ENCODE results near the gene PACS2. TPM values are rescaled to one million over a fixed set of nuclear protein-coding genes. Genes with fewer than 3 reads are reported as not detected.

PACS2 gene
- total RNA-seq, 2 experiments from 2014 or later: 25.1 to 29.6 TPM

DNA sequence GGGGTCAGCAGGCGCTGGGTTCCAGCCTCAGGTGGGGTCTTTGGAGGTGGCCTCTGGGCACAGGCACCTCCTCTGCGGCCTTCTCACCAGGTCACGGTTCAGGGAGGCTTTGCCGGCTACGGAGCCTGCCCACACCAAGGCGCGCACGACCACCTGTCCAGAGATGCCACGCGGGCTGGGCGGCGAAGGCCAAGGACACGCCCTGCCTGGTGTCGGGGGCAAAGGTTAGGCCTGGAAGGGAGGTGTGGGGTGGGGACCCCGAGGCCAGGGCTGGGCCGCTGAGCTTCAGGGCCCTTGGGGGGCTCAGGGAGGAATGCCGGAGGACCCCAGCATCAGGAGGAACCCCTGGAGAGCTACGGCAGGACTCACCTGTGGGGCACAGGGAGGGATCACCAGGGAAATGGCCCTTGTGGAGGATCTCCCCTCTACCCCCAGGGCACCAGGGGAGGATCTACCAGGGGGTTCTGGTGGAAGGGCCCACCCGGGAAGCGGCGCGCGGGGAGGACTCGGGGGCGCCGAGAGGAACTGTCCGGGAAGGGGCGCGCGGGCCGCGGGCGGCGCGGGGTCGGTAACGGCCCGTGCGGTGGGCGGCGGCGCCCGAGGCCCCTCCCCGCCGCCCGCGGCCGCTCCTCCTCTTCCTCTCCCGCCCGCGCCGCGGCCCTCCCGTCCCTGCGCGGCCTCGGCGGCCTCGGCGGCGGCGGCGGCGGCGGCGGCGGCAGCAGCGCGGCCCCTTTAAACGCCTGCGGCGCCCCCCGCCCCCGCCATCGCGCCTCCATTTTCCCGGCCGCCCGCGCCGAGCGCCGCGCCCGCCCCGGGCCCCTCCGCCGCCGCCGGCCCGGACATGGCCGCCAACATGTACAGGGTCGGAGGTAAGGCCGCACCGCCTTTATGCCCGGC, 104.9 kb downstream of the PACS2 start, which contains the start of gene MTA1:
Gene MTA1 (plus strand): TSS at position 633 of the 897 bp plus-strand sequence. CDS start 209 bp downstream, at position 842.
- DNase-seq: peak; percentile 39
- no peaks in the 10 kb centered on the region for H3K27me3 Mint-ChIP-seq (ENCODE audit: low read depth)
- peaks cover 30% of the 10 kb centered on the region for H3K4me1 Mint-ChIP-seq (ENCODE audit: low read depth)
- CTCF ChIA-PET: no interaction called here
- H3K36me3 Mint-ChIP-seq (ENCODE audit: low read depth): peaks cover 14% of the 10 kb centered on the region
- peak within 1 kb of the TSS; percentile 88 for H3K27ac Mint-ChIP-seq
- no peaks in the 10 kb centered on the region for H3K9me3 Mint-ChIP-seq
- peak within 1 kb of the TSS; percentile 86 for H3K4me3 Mint-ChIP-seq
- intact Hi-C loops (cut with micrococcal nuclease): loop anchor here (2.0 kb wide), 1 partner anchor 49 kb away; no protein-coding TSS in a partner anchor

DNA sequence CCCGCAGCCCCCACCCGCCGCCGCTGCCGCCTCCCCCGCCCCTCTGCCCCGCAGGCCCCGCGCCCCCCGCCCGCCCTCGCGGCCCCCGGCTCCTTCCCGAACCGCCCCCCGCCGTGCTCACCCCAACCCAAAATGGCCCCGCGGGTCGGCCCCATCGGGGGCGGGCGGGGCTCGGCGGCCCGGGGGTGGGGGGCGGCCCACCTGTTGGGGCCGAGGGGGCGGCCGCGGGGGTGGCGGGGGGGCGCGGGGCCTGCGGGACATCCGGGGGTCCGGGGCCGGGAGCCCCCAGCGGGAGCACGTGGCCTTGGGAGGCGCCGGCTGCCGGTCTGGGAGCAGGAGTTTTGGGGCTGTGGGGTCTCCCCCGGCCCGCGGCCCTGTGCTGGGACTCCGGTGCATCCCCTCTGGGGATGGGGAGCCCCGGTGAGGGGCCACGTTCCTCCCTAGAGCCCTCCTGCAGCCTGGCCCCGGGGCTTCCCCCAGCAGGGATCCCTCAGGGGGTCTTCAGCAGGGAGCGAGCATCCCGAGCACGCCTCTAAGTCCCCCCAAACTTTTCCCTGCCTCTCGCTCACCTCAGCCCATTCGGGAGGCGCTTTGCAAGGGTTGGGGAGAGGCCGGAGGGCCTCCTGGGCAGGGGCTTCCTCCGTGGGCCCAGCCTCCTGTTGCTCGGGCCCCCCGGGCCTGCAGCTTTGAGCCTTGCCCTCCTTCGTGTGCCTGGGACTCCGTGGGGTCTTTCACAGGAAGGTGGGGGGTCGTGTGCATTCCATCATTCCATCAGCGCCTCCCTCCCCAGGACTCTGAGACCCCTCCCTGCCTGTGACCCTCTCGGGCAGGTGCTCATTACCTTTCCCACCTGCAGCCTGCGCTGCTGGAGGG, 105.8 kb downstream of the PACS2 start:
- H3K27ac Mint-ChIP-seq: peak overlapping the region; percentile 88
- no peak for DNase-seq
- intact Hi-C loops (cut with micrococcal nuclease): loop anchor here (2.0 kb wide), 1 partner anchor 50 kb away; no protein-coding TSS in a partner anchor
- peaks cover 14% of the 10 kb centered on the region for H3K36me3 Mint-ChIP-seq (ENCODE audit: low read depth)
- peak overlapping the region; percentile 86 for H3K4me3 Mint-ChIP-seq
- H3K4me1 Mint-ChIP-seq (ENCODE audit: low read depth): peaks cover 28% of the 10 kb centered on the region
- CTCF ChIA-PET: no interaction called here
- H3K27me3 Mint-ChIP-seq (ENCODE audit: low read depth): no peaks in the 10 kb centered on the region
- H3K9me3 Mint-ChIP-seq: no peaks in the 10 kb centered on the region

DNA sequence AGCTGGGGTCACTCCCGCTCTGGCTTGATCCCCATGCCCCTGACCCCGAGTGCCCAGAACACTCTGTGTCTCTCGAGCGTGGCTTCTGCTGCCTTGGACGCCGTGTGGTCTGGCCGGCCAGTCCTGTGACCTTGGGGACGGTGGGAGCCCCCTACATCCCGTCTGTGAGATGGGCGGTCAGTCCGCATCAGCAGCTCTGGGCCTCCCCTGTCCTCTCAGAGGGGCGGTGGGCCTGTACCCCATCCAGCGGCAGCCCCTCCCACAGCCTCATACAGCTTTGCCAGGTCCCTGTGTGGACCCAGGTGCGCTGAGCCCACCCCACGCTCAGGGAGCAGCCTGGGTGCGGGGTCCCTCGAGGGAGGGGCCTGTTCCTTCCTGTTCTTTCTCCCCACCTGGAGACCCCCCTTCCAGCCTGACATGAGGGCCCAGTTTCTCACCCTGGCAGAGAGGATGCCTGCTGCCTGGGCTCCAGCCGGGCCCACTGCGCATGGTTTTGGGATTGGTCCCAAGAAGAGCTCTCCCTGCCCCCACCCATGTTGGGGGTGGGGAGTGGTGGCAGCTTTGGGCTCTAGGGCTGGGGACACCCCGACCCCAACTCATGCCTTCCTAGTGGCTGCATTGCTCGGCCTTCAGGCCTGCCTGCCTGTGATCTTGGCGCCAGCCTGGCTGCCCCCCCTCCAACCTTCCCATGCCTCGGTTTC, 106.6 kb downstream of the PACS2 start:
- Mint-ChIP-seq H3K9me3 (no peaks in the 10 kb centered on the region), H3K36me3 (ENCODE audit: low read depth) (peaks cover 17% of the 10 kb centered on the region), H3K4me3 (peak overlapping the region; percentile 86), H3K27ac (peak overlapping the region; percentile 88), H3K4me1 (ENCODE audit: low read depth) (peaks cover 30% of the 10 kb centered on the region), H3K27me3 (ENCODE audit: low read depth) (no peaks in the 10 kb centered on the region)
- DNase-seq: no peak
- CTCF ChIA-PET: interaction anchor here (0.9 kb wide), 1 partner anchor 69 kb away, joined by 3 read pairs; no protein-coding TSS in a partner anchor
- intact Hi-C loops (cut with micrococcal nuclease): loop anchor here (2.0 kb wide), 1 partner anchor 50 kb away; no protein-coding TSS in a partner anchor

DNA sequence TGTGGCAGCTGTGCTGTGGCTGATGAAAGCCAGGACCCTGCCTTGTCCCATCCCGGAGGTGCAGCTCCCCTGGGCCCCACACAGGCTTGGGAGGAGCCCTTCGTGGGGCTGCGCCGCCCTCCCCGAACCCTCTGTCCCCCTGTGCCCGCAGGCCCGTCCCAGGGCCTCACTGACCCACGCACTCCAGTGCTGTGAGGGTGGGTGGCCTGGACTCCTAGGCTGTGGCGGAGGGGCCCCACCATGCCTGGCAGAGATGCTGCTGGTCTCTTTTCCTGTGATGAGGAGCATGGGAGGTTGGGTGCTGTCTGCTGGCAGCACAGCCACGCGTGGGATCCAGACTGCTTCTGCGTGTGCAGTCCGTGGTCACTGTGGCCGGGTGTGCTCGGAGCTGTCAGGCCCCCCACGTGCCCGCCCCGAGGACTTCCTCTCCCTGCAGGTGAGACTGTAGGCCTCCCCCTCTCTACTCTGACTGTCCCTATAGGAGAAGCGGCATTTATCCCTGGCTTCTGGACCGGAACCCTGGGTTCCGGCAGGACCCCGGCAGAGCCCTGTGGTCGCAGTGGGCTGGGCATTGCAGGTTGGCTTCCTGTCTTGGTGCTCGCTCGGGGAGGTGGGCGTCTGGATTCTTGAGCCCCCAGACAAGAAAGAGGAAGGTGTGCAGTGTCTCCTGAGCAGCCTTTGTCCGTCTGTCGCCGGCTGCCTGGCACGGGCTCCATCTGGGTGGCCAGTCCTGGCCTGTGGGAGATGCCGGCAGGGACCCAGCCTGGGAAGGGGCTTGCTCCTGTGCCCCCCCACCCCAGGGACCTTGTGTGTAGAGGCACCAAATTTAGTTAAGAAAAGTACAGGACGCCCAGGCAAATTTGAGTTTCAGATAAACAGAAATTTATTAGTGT, 107.4 kb downstream of the PACS2 start:
- Mint-ChIP-seq H3K4me3 (peak overlapping the region; percentile 86), H3K4me1 (ENCODE audit: low read depth) (peaks cover 32% of the 10 kb centered on the region), H3K27me3 (ENCODE audit: low read depth) (no peaks in the 10 kb centered on the region), H3K36me3 (ENCODE audit: low read depth) (peaks cover 23% of the 10 kb centered on the region), H3K9me3 (no peaks in the 10 kb centered on the region), H3K27ac (peak overlapping the region; percentile 50)
- DNase-seq: no peak
- intact Hi-C loops (cut with micrococcal nuclease): loop anchor here (2.0 kb wide), 1 partner anchor 51 kb away; no protein-coding TSS in a partner anchor
- CTCF ChIA-PET: interaction anchor here (0.9 kb wide), 1 partner anchor 68 kb away, joined by 3 read pairs; no protein-coding TSS in a partner anchor

DNA sequence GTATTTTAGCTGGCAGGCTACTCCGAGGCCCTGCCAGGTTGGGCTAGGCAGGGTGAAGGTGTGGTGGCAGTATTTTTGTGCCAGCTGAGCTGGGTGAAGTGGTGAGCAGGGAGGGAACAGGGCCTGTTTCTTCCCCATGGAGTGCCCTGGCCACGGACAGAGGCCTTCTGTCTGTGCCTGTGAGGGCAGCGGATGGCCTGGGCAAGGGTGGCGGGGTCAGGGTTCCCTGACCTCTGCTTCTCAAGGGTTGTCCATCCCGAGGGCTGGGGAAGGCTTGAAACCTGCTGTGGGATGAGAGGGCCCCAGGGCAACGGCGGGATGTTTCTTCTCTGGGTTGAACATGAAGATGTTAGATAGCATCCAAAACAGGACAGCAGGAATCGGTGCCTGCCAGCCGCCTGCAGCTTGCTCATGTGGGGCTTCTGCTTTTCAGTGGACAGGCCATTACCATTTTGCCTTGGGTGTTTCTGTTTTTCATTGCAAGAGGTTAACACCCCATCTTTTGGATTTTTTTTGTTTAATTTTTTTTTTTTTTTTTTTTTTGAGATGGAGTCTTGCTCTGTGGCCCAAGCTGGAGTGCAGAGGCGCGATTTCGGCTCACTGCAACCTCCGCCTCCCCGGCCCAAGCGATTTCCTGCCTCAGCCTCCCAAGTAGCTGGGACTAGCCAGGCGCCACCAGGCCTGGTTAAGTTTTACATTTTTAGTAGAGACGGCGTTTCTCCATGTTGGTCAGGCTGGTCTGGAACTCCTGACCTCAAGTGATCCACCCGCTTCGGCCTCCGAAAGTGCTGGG, 108.3 kb downstream of the PACS2 start:
- H3K4me3 Mint-ChIP-seq: no peak overlapping the region
- H3K36me3 Mint-ChIP-seq (ENCODE audit: low read depth): peaks cover 27% of the 10 kb centered on the region
- intact Hi-C loops (cut with micrococcal nuclease): no loop called here
- no peaks in the 10 kb centered on the region for H3K9me3 Mint-ChIP-seq
- H3K27ac Mint-ChIP-seq: no peak overlapping the region
- no peak for DNase-seq
- no peaks in the 10 kb centered on the region for H3K27me3 Mint-ChIP-seq (ENCODE audit: low read depth)
- H3K4me1 Mint-ChIP-seq (ENCODE audit: low read depth): peaks cover 35% of the 10 kb centered on the region
- CTCF ChIA-PET: no interaction called here

DNA sequence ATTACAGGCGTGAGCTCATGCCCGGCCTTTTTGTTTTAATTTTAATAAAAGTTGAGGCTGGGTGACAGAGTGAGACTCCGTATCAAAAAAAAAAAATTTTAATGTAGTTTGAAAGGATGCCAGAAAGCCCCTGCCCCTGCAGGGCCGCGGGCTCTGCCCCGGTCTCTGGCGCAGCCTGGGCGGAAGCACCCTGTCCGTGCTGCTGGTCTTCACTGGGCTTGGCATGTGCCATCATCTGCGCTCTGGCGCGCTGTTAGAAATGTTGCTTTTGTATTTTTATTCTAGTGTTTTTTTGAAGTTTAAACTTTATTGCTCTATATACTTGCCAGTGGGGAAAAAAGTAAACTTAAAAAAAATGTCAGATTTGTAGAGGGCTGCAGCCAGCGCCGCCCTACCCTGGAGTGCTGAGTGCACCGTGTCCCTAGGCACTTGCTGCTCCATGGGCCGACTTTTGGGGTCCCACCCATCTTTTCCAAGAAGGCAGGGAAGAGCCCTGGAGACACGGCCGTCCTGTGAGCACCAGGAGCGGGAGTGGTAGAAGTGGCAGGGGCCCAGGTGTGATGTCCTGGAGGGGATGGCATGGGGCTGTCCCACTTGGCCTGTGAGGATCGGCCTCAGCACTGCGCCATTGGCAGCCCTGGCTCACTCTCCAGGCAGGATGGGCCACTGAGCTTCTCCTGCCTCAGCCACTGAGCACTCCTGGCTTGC, 109.1 kb downstream of the PACS2 start:
- Mint-ChIP-seq H3K36me3 (ENCODE audit: low read depth) (peaks cover 33% of the 10 kb centered on the region), H3K4me3 (no peak overlapping the region), H3K27me3 (ENCODE audit: low read depth) (no peaks in the 10 kb centered on the region), H3K4me1 (ENCODE audit: low read depth) (peaks cover 34% of the 10 kb centered on the region), H3K9me3 (no peaks in the 10 kb centered on the region), H3K27ac (no peak overlapping the region)
- intact Hi-C loops (cut with micrococcal nuclease): no loop called here
- CTCF ChIA-PET: no interaction called here
- no peak for DNase-seq

DNA sequence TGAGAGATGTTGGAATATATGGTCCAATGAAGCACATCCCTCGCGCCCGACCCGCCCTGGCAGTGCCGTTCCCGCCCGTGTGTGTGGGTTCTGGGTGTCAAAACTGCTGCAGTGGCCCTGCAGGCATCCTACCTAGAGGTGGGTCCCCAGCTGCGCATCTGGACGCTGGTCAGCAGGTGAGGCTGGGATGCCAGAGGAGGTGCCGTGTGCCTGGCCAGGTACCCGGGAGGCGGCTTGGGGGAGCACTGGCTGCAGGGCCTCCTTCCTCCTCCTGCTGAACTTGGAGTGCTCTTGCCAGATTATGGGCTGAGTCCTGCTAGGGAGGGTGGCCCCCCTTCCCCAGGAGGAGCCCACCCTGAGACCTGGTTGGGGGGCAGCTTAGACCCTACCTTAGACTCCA, 110.3 kb downstream of the PACS2 start:
- peaks cover 30% of the 10 kb centered on the region for H3K4me1 Mint-ChIP-seq (ENCODE audit: low read depth)
- H3K4me3 Mint-ChIP-seq: no peak overlapping the region
- intact Hi-C loops (cut with micrococcal nuclease): no loop called here
- no peaks in the 10 kb centered on the region for H3K9me3 Mint-ChIP-seq
- H3K27me3 Mint-ChIP-seq (ENCODE audit: low read depth): no peaks in the 10 kb centered on the region
- CTCF ChIA-PET: interaction anchor here (0.5 to 1.1 kb wide), 2 partner anchors 56 to 83 kb away, joined by 4 read pairs; no protein-coding TSS in a partner anchor
- DNase-seq: no peak
- H3K36me3 Mint-ChIP-seq (ENCODE audit: low read depth): peaks cover 33% of the 10 kb centered on the region
- H3K27ac Mint-ChIP-seq: no peak overlapping the region

DNA sequence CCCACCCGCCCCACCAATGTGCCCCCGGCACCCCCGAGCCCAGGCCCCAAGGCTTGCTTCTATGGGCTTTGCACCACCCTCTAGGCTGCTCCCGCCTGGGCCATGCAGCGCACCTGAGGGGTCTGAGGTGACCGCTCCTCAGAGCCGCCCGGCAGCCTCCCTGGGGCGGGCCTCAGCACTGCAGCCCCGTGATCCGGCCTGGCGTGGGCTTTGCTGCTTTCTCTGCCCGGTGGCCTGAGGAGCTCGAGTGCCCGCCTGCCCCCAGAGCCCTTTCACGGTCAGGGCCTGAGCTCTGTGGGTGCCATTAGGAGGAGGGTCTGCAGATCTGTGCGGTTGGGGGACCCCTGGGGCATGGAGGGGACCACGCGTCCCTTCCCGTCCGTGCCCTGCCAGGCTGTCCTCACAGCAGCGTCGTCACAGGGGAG, 111.3 kb downstream of the PACS2 start:
- intact Hi-C loops (cut with micrococcal nuclease): no loop called here
- H3K4me3 Mint-ChIP-seq: no peak overlapping the region
- H3K9me3 Mint-ChIP-seq: no peaks in the 10 kb centered on the region
- peaks cover 29% of the 10 kb centered on the region for H3K4me1 Mint-ChIP-seq (ENCODE audit: low read depth)
- no peak for DNase-seq
- no peaks in the 10 kb centered on the region for H3K27me3 Mint-ChIP-seq (ENCODE audit: low read depth)
- CTCF ChIA-PET: no interaction called here
- H3K27ac Mint-ChIP-seq: no peak overlapping the region
- H3K36me3 Mint-ChIP-seq (ENCODE audit: low read depth): peaks cover 38% of the 10 kb centered on the region

DNA sequence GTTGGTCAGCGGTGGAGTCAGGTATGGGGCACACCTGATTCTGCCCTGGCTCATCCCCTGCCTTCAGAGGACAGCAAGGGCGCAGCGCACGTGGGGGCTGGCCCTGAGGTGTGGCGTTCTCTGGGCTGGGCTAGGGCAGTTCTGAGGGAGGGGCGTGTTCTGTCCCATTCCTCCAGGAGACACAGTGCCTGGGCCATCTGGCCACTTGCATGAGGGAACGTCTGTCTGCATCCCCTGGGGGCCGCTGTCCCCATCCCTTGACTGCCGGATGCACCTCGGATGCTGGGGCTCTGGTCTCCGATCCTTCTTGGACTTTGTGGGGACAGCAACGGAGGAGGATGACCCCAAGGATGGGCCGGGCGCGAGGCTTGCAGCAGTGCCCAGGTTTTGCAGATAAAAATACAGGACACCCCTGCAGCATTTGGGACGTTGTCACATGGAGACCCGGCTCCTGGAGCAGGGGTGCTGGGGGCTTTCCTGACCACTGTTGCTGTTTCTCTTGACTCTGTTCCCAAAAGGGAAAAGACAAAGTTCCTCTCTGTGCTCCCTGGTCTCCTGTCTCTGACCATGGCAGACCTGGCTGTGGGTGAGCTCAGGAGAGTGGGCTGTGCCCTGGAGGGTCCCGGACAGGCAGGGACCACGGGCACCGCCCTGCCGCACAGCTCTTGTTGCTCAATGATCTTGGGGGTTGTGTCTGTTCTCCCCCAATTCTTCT, 112.0 kb downstream of the PACS2 start:
- Mint-ChIP-seq H3K4me1 (ENCODE audit: low read depth) (peaks cover 23% of the 10 kb centered on the region), H3K27ac (no peak overlapping the region), H3K9me3 (no peaks in the 10 kb centered on the region), H3K27me3 (ENCODE audit: low read depth) (no peaks in the 10 kb centered on the region), H3K4me3 (no peak overlapping the region), H3K36me3 (ENCODE audit: low read depth) (peaks cover 37% of the 10 kb centered on the region)
- CTCF ChIA-PET: no interaction called here
- DNase-seq: no peak
- intact Hi-C loops (cut with micrococcal nuclease): no loop called here

DNA sequence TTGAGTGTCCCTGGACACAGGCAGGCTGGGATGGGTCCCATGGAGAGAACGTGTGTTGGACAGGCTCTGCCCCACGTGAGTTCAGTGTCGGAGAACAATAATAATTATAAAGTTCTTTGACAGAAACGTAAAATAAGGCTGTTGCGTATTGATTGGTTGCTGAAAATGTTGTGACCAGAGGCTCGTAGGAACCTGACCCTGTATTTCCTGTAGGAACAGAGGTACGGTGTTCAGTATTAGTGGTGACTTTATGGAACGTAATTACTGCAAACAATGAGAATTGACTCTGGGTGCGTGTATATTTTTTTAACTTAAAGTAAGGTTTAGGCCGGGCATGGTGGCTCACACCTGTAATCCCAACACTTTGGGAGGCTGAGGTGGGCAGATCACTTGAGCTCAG, 112.9 kb downstream of the PACS2 start:
- Mint-ChIP-seq H3K4me3 (no peak overlapping the region), H3K9me3 (no peaks in the 10 kb centered on the region), H3K27me3 (ENCODE audit: low read depth) (no peaks in the 10 kb centered on the region), H3K27ac (no peak overlapping the region), H3K4me1 (ENCODE audit: low read depth) (peaks cover 15% of the 10 kb centered on the region), H3K36me3 (ENCODE audit: low read depth) (peaks cover 33% of the 10 kb centered on the region)
- no peak for DNase-seq
- intact Hi-C loops (cut with micrococcal nuclease): no loop called here
- CTCF ChIA-PET: interaction anchor here (0.7 to 1.3 kb wide), 2 partner anchors 35 to 54 kb away, joined by 3 read pairs; no protein-coding TSS in a partner anchor

Measured in activated naive CD4-positive, alpha-beta T cell treated with anti-CD3 and anti-CD28 coated beads for 36 hours (primary cell).